Tibial nerve (tissue), 4 donors: Measurements from ENCODE around the gene MYO1G.

ENCODE experiments used
- CTCF ChIP-seq, 5 experiments: fragments of 200-600 bp in 3 of 5; fragments of 450-650 bp in 2 of 5; sonication (generic) in 3 of 5; IDR thresholded peaks; one replicate each; pipeline ENCODE4 v1.5.1; 2016 to 2019; ENCODE audit warnings: antibody characterized with exemption in 5 of 5, mild to moderate bottlenecking in 3 of 5, moderate library complexity in 2 of 5
- EP300 ChIP-seq, 2 donors: sonication (generic); formaldehyde crosslinking; IDR thresholded peaks; one replicate each; pipeline ENCODE4 v1.6.1; 2017; ENCODE audit warnings: antibody characterized with exemption in 2 of 2, mild to moderate bottlenecking in 1 of 2
- POLR2A ChIP-seq, 2 donors: fragments of 450-650 bp; IDR thresholded peaks; one replicate each; pipeline ENCODE4 v1.6.1; 2017; ENCODE audit warnings: antibody characterized with exemption in 2 of 2, mild to moderate bottlenecking in 2 of 2, moderate library complexity in 2 of 2

- no peak for TF ChIP-seq CTCF (IDR thresholded peaks at IDR 0.05)
- no peak for TF ChIP-seq EP300 (IDR thresholded peaks at IDR 0.05)
- no peak for TF ChIP-seq POLR2A (IDR thresholded peaks at IDR 0.05)
These were observed 66.0 kb downstream of the MYO1G start for GRCh38 chr7:44912775-44913347.
